ENCODE measurements around the gene LCN12. TPM values are rescaled to one million over a fixed set of nuclear protein-coding genes. Genes with fewer than 3 reads are reported as not detected.
"Not testable (repeated sequence)": the region's sequence is repeated elsewhere in the genome, so short reads cannot be mapped to it uniquely, and the experiment has no call there.

LCN12 gene
- total RNA-seq, 1 donor: not detected

- Histone ChIP-seq H3K4me3 (ENCODE audit: low read length) (peak within 1 kb of the TSS; percentile 61), H3K4me1 (ENCODE audit: insufficient read depth, low read length) (peaks cover 41% of the 10 kb centered on the region)
Measured at GRCh38 chr9:136991993-136992818, 40.1 kb downstream of the LCN12 start, which contains the start of gene PAXX. Gene PAXX (plus strand): TSS chr9:136992422. CDS start chr9:136992444, 22 bp downstream.

GRCh38 chr9:136992819-136993369 lies 40.8 kb downstream of the LCN12 start:
- Histone ChIP-seq H3K4me3 (ENCODE audit: low read length) (peak overlapping the region; percentile 61), H3K4me1 (ENCODE audit: insufficient read depth, low read length) (peaks cover 48% of the 10 kb centered on the region), H3K27me3 (ENCODE audit: insufficient read depth, low read length) (no peaks in the 10 kb centered on the region), H3K9me3 (ENCODE audit: low read depth, low read length) (no peaks in the 10 kb centered on the region)

More at GRCh38 chr9:136991993-136992818, 40.1 kb downstream of the LCN12 start, which contains the start of gene PAXX:
- Histone ChIP-seq H3K9me3 (ENCODE audit: low read depth, low read length) (no peaks in the 10 kb centered on the region), H3K27me3 (ENCODE audit: insufficient read depth, low read length) (no peaks in the 10 kb centered on the region)

- Histone ChIP-seq H3K4me1 (ENCODE audit: insufficient read depth, low read length) (peaks cover 63% of the 10 kb centered on the region), H3K9me3 (ENCODE audit: low read depth, low read length) (no peaks in the 10 kb centered on the region), H3K27me3 (ENCODE audit: insufficient read depth, low read length) (no peaks in the 10 kb centered on the region), H3K4me3 (ENCODE audit: low read length) (no peak overlapping the region)
Measured at GRCh38 chr9:136994180-136994887, 42.3 kb downstream of the LCN12 start.

- no peaks in the 10 kb centered on the region for H3K27me3 ChIP-seq (ENCODE audit: insufficient read depth, low read length)
- no peaks in the 10 kb centered on the region for H3K9me3 ChIP-seq (ENCODE audit: low read depth, low read length)
- H3K4me3 ChIP-seq (ENCODE audit: low read length): no peak overlapping the region
- H3K4me1 ChIP-seq (ENCODE audit: insufficient read depth, low read length): peaks cover 68% of the 10 kb centered on the region
Measured at GRCh38 chr9:136994888-136995230, 42.8 kb downstream of the LCN12 start.

GRCh38 chr9:136995362-136995761 lies 43.3 kb downstream of the LCN12 start:
- no peaks in the 10 kb centered on the region for H3K27me3 ChIP-seq (ENCODE audit: insufficient read depth, low read length)
- H3K4me1 ChIP-seq (ENCODE audit: insufficient read depth, low read length): peaks cover 73% of the 10 kb centered on the region
- no peaks in the 10 kb centered on the region for H3K9me3 ChIP-seq (ENCODE audit: low read depth, low read length)
- no peak overlapping the region for H3K4me3 ChIP-seq (ENCODE audit: low read length)

- peak overlapping the region; percentile 2 for H3K4me3 ChIP-seq (ENCODE audit: low read length)
- no peaks in the 10 kb centered on the region for H3K27me3 ChIP-seq (ENCODE audit: insufficient read depth, low read length)
- no peaks in the 10 kb centered on the region for H3K9me3 ChIP-seq (ENCODE audit: low read depth, low read length)
- peaks cover 77% of the 10 kb centered on the region for H3K4me1 ChIP-seq (ENCODE audit: insufficient read depth, low read length)
Measured at GRCh38 chr9:136995772-136996311, 43.8 kb downstream of the LCN12 start.

- Histone ChIP-seq H3K4me1 (ENCODE audit: insufficient read depth, low read length) (peaks cover 79% of the 10 kb centered on the region), H3K4me3 (ENCODE audit: low read length) (peak within 1 kb of the TSS; percentile 2), H3K9me3 (ENCODE audit: low read depth, low read length) (no peaks in the 10 kb centered on the region), H3K27me3 (ENCODE audit: insufficient read depth, low read length) (no peaks in the 10 kb centered on the region)
Measured at GRCh38 chr9:136996361-136997292, 44.6 kb downstream of the LCN12 start, which contains the start of gene CLIC3. Gene CLIC3 (minus strand): TSS chr9:136996568. CDS start chr9:136996543, 25 bp downstream.

GRCh38 chr9:136997371-136997770 lies 45.3 kb downstream of the LCN12 start:
- no peaks in the 10 kb centered on the region for H3K27me3 ChIP-seq (ENCODE audit: insufficient read depth, low read length)
- H3K9me3 ChIP-seq (ENCODE audit: low read depth, low read length): no peaks in the 10 kb centered on the region
- H3K4me3 ChIP-seq (ENCODE audit: low read length): no peak overlapping the region
- H3K4me1 ChIP-seq (ENCODE audit: insufficient read depth, low read length): peaks cover 84% of the 10 kb centered on the region

GRCh38 chr9:136997830-136998234 lies 45.8 kb downstream of the LCN12 start:
- Histone ChIP-seq H3K4me3 (ENCODE audit: low read length) (no peak overlapping the region), H3K27me3 (ENCODE audit: insufficient read depth, low read length) (no peaks in the 10 kb centered on the region), H3K9me3 (ENCODE audit: low read depth, low read length) (no peaks in the 10 kb centered on the region), H3K4me1 (ENCODE audit: insufficient read depth, low read length) (peaks cover 81% of the 10 kb centered on the region)

- H3K9me3 ChIP-seq (ENCODE audit: low read depth, low read length): no peaks in the 10 kb centered on the region
- H3K27me3 ChIP-seq (ENCODE audit: insufficient read depth, low read length): no peaks in the 10 kb centered on the region
- H3K4me1 ChIP-seq (ENCODE audit: insufficient read depth, low read length): peaks cover 64% of the 10 kb centered on the region
- H3K4me3 ChIP-seq (ENCODE audit: low read length): no peak overlapping the region
Measured at GRCh38 chr9:137000177-137000930, 48.3 kb downstream of the LCN12 start.

- Histone ChIP-seq H3K4me1 (ENCODE audit: insufficient read depth, low read length) (peaks cover 50% of the 10 kb centered on the region), H3K27me3 (ENCODE audit: insufficient read depth, low read length) (no peaks in the 10 kb centered on the region), H3K9me3 (ENCODE audit: low read depth, low read length) (no peaks in the 10 kb centered on the region), H3K4me3 (ENCODE audit: low read length) (no peak overlapping the region)
Measured at GRCh38 chr9:137001857-137002645, 50.0 kb downstream of the LCN12 start.

GRCh38 chr9:137002646-137003041 lies 50.6 kb downstream of the LCN12 start:
- H3K27me3 ChIP-seq (ENCODE audit: insufficient read depth, low read length): no peaks in the 10 kb centered on the region
- peaks cover 45% of the 10 kb centered on the region for H3K4me1 ChIP-seq (ENCODE audit: insufficient read depth, low read length)
- no peak overlapping the region for H3K4me3 ChIP-seq (ENCODE audit: low read length)
- H3K9me3 ChIP-seq (ENCODE audit: low read depth, low read length): no peaks in the 10 kb centered on the region

- not testable (repeated sequence) for H3K27me3 ChIP-seq (ENCODE audit: insufficient read depth, low read length); H3K4me3 ChIP-seq (ENCODE audit: low read length); H3K9me3 ChIP-seq (ENCODE audit: low read depth, low read length)
- peaks cover 28% of the 10 kb centered on the region for H3K4me1 ChIP-seq (ENCODE audit: insufficient read depth, low read length)
Measured at GRCh38 chr9:137004285-137004684, 52.2 kb downstream of the LCN12 start.
